Thoracic aorta (tissue), 2 donors: Measurements from ENCODE around the gene CEP89. TPM values are rescaled to one million over a fixed set of nuclear protein-coding genes. Genes with fewer than 3 reads are reported as not detected.
"Not testable (repeated sequence)": the region's sequence is repeated elsewhere in the genome, so short reads cannot be mapped to it uniquely, and the experiment has no call there.

Experiments used
- ATAC-seq: fragments of 150-250 bp; one replicate; pipeline ENCODE4 v1.8.0; 2017; ENCODE audit warnings: low read depth; ENCODE audit not compliant: insufficient number of reproducible peaks, low FRiP score
- DNase-seq: peaks from one replicate; pipeline ENCODE4 v3.0.0-alpha.2; 2020; ENCODE audit warnings: low spot score
- H3K27ac ChIP-seq, 2 donors: fragments of 200-600 bp; sonication (generic); 1 replicate in 1 of 2; 2 replicates in 1 of 2; pipeline ENCODE4 v1.5.1; 2016; ENCODE audit warnings: mild to moderate bottlenecking in 2 of 2, moderate library complexity in 2 of 2
- H3K27me3 ChIP-seq: fragments of 200-600 bp; sonication (generic); replicated peaks from 2 replicates; pipeline ENCODE4 v1.6.0; 2016; ENCODE audit warnings: mild to moderate bottlenecking; ENCODE audit not compliant: insufficient read depth
- H3K36me3 ChIP-seq: fragments of 200-600 bp; sonication (generic); one replicate; pipeline ENCODE4 v1.5.1; 2016
- H3K4me1 ChIP-seq, 2 donors: fragments of 200-600 bp; sonication (generic); 1 replicate in 1 of 2; 2 replicates in 1 of 2; pipeline versions ENCODE4 v1.5.1 to v1.6.0; 2016; ENCODE audit warnings: low read depth in 2 of 2, mild to moderate bottlenecking in 1 of 2; ENCODE audit not compliant: control insufficient read depth in 1 of 2
- H3K4me3 ChIP-seq: fragments of 200-600 bp; sonication (generic); 2 replicates; pipeline ENCODE4 v1.5.1; 2016; ENCODE audit warnings: mild to moderate bottlenecking
- H3K9me3 ChIP-seq: fragments of 200-600 bp; sonication (generic); 2 replicates; pipeline ENCODE4 v1.5.1; 2016
- CTCF ChIP-seq: fragments of 200-600 bp; sonication (generic); IDR thresholded peaks from one replicate; pipeline ENCODE4 v1.5.1; 2019; ENCODE audit warnings: antibody characterized with exemption
- total RNA-seq, 2 donors: library from RNA; depleted of rRNA; stranded (reverse); fragments of >200 nt; gene quantifications; one replicate each; pipeline versions ENCODE4 v1.1.0 to v1.2.3, GENCODE V29; 2016

CEP89 gene
- total RNA-seq, 2 donors from 2014 or later, result 20.5 to 26.1 TPM

GRCh38 chr19:32861596-32861995, 110.2 kb downstream of the CEP89 start:
- ATAC-seq, result no peak
- no peak overlapping the region for H3K27ac ChIP-seq
- H3K9me3 ChIP-seq, result no peaks in the 10 kb centered on the region
- H3K4me1 ChIP-seq, result no peaks in the 10 kb centered on the region
- no peaks in the 10 kb centered on the region for H3K36me3 ChIP-seq
- no peak for TF ChIP-seq CTCF
- H3K27me3 ChIP-seq, result no peaks in the 10 kb centered on the region
- no peak for DNase-seq
- no peak overlapping the region for H3K4me3 ChIP-seq

DNA sequence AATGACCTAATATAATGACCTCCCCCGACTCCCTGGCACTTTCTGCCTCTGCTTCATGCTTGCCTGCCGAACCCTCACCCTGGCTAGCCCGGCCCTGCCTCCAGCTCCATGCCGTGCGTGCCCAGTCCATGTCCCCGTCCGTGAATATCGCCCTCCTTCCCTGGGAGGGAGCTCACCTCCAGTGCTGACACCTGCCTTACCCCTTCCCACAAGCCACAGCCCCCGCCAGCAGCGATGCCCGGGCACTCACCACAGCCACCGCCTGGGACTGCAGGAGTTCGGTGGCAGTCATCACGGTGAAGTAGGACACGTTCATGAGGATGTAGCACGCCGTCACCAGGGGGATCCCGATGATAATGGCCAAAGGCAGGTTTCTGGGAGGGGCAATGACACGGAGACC, 112.2 kb downstream of the CEP89 start:
- DNase-seq, result no peak
- Histone ChIP-seq H3K9me3 (no peaks in the 10 kb centered on the region), H3K4me1 (no peaks in the 10 kb centered on the region), H3K36me3 (no peaks in the 10 kb centered on the region), H3K27ac (no peak overlapping the region), H3K4me3 (no peak overlapping the region), H3K27me3 (no peaks in the 10 kb centered on the region)
- ATAC-seq, result no peak
- TF ChIP-seq CTCF, result no peak

DNA sequence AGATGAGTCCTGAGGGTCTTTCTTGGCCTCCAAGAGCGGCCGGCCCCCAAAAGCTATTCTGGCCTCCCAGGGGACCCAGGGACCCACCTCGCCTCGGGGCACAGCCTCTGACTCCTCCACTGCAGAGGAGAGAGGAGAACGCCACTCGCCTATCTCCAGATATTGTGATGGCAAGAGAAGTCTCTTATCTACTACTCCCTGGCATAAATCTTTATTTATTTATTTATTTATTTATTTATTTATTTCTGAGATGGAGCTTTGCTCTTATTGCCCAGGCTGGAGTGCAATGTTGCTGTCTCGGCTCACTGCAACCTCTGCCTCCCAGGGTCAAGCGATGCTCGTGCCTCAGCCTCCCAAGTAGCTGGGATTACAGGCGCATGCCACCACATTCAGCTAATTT, 113.2 kb downstream of the CEP89 start:
- no peak for ATAC-seq
- H3K9me3 ChIP-seq, result no peaks in the 10 kb centered on the region
- TF ChIP-seq CTCF, result no peak
- no peak for DNase-seq
- no peaks in the 10 kb centered on the region for H3K36me3 ChIP-seq
- no peaks in the 10 kb centered on the region for H3K27me3 ChIP-seq
- no peaks in the 10 kb centered on the region for H3K4me1 ChIP-seq
- no peak overlapping the region for H3K27ac ChIP-seq
- no peak overlapping the region for H3K4me3 ChIP-seq

- Histone ChIP-seq H3K27me3 (no peaks in the 10 kb centered on the region), H3K4me3 (no peak overlapping the region), H3K27ac (no peak overlapping the region), H3K9me3 (no peaks in the 10 kb centered on the region), H3K4me1 (no peaks in the 10 kb centered on the region), H3K36me3 (no peaks in the 10 kb centered on the region)
- no peak for TF ChIP-seq CTCF
- DNase-seq (no peak), ATAC-seq (no peak)
Observed at GRCh38 chr19:32858155-32858554, 113.6 kb downstream of the CEP89 start.

DNA sequence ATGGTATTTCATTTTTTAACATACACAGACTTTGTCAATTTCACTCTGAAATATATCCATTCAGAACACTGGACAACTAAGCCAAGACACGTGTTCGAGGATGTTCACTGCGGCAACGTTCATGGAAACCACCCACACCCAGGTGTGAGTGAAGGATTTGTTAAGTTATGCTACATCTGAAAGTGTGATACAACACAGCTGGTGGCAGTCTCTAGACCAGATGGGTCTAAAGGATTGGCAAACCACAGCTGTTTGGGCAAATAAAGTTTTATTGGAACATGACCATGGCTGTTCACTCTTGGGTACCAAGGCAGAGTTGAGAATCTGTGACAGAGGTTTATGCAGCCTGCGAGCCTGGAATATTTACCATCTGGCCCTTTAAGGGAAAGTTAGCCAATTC, 114.2 kb downstream of the CEP89 start:
- H3K36me3 ChIP-seq, result no peaks in the 10 kb centered on the region
- H3K9me3 ChIP-seq, result no peaks in the 10 kb centered on the region
- no peaks in the 10 kb centered on the region for H3K27me3 ChIP-seq
- ATAC-seq (no peak), DNase-seq (no peak)
- no peak for TF ChIP-seq CTCF
- H3K4me3 ChIP-seq, result no peak overlapping the region
- no peaks in the 10 kb centered on the region for H3K4me1 ChIP-seq
- H3K27ac ChIP-seq, result no peak overlapping the region

DNA sequence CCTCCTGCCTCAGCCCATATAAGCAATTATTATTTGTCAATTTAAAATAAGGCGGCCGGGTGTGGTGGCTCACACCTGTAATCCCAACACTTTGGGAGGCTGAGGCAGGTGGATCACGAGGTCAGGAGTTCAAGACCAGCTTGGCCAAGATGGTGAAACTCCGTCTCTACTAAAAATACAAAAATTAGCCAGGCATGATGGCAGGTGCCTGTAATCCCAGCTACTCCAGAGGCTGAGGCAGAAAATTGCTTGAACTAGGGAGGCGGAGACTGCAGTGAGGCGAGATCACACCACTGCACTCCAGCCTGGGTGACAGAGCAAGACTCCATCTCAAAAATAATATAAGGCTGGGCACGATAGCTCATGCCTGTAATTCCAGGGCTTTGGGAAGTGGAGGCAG, 114.9 kb downstream of the CEP89 start:
- not testable (repeated sequence) for H3K36me3 ChIP-seq, ATAC-seq, H3K9me3 ChIP-seq, H3K4me3 ChIP-seq, H3K27ac ChIP-seq, H3K4me1 ChIP-seq, H3K27me3 ChIP-seq, DNase-seq
